K562 (cell line): ENCODE results near the gene CABP4.

Experiments
- ASH1L ChIP-seq: fragments of 450-650 bp; IDR thresholded peaks from 2 replicates; pipeline ENCODE4 v1.6.1; 2018; ENCODE audit warnings: borderline replicate concordance, mild to moderate bottlenecking, low read depth; ENCODE audit not compliant: partially characterized antibody
- GTF2F1 ChIP-seq: IDR thresholded peaks from 2 replicates; pipeline ENCODE4 v1.6.1; 2011; ENCODE audit warnings: low read depth, low read length, improper control_type of control experiment
- JUN ChIP-seq, 2 experiments: sonication (generic) in 1 of 2; formaldehyde crosslinking in 1 of 2; IDR thresholded peaks; 2 replicates each; pipeline versions ENCODE4 v1.6.1 to v1.8.0; 2012 to 2022; ENCODE audit warnings: borderline replicate concordance in 2 of 2, mild to moderate bottlenecking in 2 of 2, improper control_type of control experiment in 1 of 2, low read depth in 1 of 2, low read length in 1 of 2, missing genetic modification reagents in 1 of 2
- KDM5B ChIP-seq: fragments of 200-600 bp; sonication (generic); IDR thresholded peaks from 2 replicates; pipeline ENCODE4 v1.6.1; 2012; ENCODE audit warnings: low read depth, mild to moderate bottlenecking, moderate library complexity, low read length, control low read depth, inconsistent platforms; ENCODE audit not compliant: insufficient replicate concordance
- KHSRP ChIP-seq: fragments of 450-650 bp; IDR thresholded peaks from 2 replicates; pipeline ENCODE4 v1.6.1; 2017
- POLR2AphosphoS5 ChIP-seq: IDR thresholded peaks from 2 replicates; pipeline ENCODE4 v1.6.1; 2011; ENCODE audit warnings: mild to moderate bottlenecking, low read depth, low read length, moderate library complexity; ENCODE audit not compliant: control insufficient read depth, insufficient read depth
- SP1 ChIP-seq: sonication (generic); formaldehyde crosslinking; IDR thresholded peaks from 2 replicates; pipeline ENCODE4 v1.8.1; 2022; ENCODE audit warnings: mild to moderate bottlenecking, missing genetic modification reagents
- TAL1 ChIP-seq: fragments of 450-650 bp; IDR thresholded peaks from 2 replicates; pipeline ENCODE4 v1.6.1; 2016; ENCODE audit warnings: mild to moderate bottlenecking
- ZFP1 ChIP-seq: fragments of 450-650 bp; formaldehyde crosslinking; IDR thresholded peaks from 2 replicates; pipeline ENCODE4 v1.4.0; 2020; ENCODE audit warnings: mild to moderate bottlenecking, mixed read lengths
- TF ChIP-seq, protein P1 (sequence below), 3 experiments: IDR thresholded peaks in 2 of 3; conservative IDR thresholded peaks in 1 of 3; 2 replicates each; pipeline ENCODE4 v1.5.1; 2011 to 2012; ENCODE audit warnings: low read length in 3 of 3, mild to moderate bottlenecking in 3 of 3, control low read depth in 2 of 3, improper control_type of control experiment in 1 of 3, inconsistent platforms in 1 of 3, low read depth in 1 of 3, mixed read lengths in 1 of 3, moderate library complexity in 1 of 3; ENCODE audit not compliant: insufficient read depth in 2 of 3
- TF ChIP-seq, protein P2 (sequence below), 2 experiments: fragments of 450-650 bp in 1 of 2; sonication (generic) in 1 of 2; formaldehyde crosslinking in 1 of 2; IDR thresholded peaks in 1 of 2; conservative IDR thresholded peaks in 1 of 2; 2 replicates each; pipeline versions ENCODE4 v1.6.1 to v1.8.1; 2016 to 2023; ENCODE audit warnings: mild to moderate bottlenecking in 2 of 2, moderate library complexity in 2 of 2, inconsistent platforms in 1 of 2, missing genetic modification reagents in 1 of 2

GRCh38 chr11:67494371-67495233, 39.4 kb downstream of the CABP4 start:
- TF ChIP-seq KDM5B (no peak), ASH1L (no peak), JUN (IDR thresholded peaks at IDR 0.05; ENCODE audit: borderline replicate concordance, low read depth, low read length) (no peak), JUN (CRISPR knock-in tag; IDR thresholded peaks at IDR 0.05; ENCODE audit: borderline replicate concordance) (no peak), SP1 (CRISPR knock-in tag) (no peak), GTF2F1 (no peak), ZFP1 (CRISPR knock-in tag) (no peak), TAL1 (no peak), POLR2AphosphoS5 (no peak), KHSRP (no peak)
- TF ChIP-seq, protein P1, sequence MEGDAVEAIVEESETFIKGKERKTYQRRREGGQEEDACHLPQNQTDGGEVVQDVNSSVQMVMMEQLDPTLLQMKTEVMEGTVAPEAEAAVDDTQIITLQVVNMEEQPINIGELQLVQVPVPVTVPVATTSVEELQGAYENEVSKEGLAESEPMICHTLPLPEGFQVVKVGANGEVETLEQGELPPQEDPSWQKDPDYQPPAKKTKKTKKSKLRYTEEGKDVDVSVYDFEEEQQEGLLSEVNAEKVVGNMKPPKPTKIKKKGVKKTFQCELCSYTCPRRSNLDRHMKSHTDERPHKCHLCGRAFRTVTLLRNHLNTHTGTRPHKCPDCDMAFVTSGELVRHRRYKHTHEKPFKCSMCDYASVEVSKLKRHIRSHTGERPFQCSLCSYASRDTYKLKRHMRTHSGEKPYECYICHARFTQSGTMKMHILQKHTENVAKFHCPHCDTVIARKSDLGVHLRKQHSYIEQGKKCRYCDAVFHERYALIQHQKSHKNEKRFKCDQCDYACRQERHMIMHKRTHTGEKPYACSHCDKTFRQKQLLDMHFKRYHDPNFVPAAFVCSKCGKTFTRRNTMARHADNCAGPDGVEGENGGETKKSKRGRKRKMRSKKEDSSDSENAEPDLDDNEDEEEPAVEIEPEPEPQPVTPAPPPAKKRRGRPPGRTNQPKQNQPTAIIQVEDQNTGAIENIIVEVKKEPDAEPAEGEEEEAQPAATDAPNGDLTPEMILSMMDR (IDR thresholded peaks at IDR 0.05 in 2 of 3, conservative IDR thresholded peaks at IDR 0.05 in 1 of 3; ENCODE audit: insufficient read depth in 2 of 3, low read depth in 1 of 3, low read length in 3 of 3): no peak
- TF ChIP-seq, protein P2, sequence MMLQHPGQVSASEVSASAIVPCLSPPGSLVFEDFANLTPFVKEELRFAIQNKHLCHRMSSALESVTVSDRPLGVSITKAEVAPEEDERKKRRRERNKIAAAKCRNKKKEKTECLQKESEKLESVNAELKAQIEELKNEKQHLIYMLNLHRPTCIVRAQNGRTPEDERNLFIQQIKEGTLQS (IDR thresholded peaks at IDR 0.05): no peak
- TF ChIP-seq, protein P2 (CRISPR knock-in tag; conservative IDR thresholded peaks at IDR 0.05): no peak
